H1 (cell line): ENCODE data around the gene SBF2. TPM values are rescaled to one million over a fixed set of nuclear protein-coding genes. Genes with fewer than 3 reads are reported as not detected.

ENCODE experiments used
- CTCF ChIA-PET: fragments of 300-600 bp; sonication (Branson Sonifier 250); formaldehyde crosslinking; loops from one replicate; lab custom pipeline; 2021; ENCODE audit not compliant: partially characterized antibody; lab: Charles Lee
- POLR2A ChIA-PET: fragments of 300-600 bp; sonication (Branson Sonifier 250); formaldehyde crosslinking; loops from one replicate; lab custom pipeline; 2021; ENCODE audit warnings: inconsistent platforms; ENCODE audit not compliant: partially characterized antibody; lab: Charles Lee
- DNase-seq, 2 experiments: peaks; one replicate each; pipeline versions ENCODE4 v3.0.0 to v3.0.0-alpha.2; 2010 to 2022; ENCODE audit warnings: low spot score in 2 of 2, low read depth in 1 of 2, mixed read lengths in 1 of 2
- FAIRE-seq: peaks from 2 replicates; lab custom pipeline; 2011; peaks lifted over from hg19 to GRCh38; lab: Jason Lieb, UNC
- H2AFZ ChIP-seq: 2 replicates; pipeline ENCODE4 v1.8.1; 2012; ENCODE audit warnings: low read length, inconsistent platforms
- H2AK5ac ChIP-seq: 2 replicates; pipeline ENCODE4 v1.6.1; 2013; ENCODE audit warnings: low read depth, low read length
- H2BK120ac ChIP-seq: replicated peaks from 2 replicates; pipeline ENCODE3; 2013; ENCODE audit warnings: low read depth, low read length, inconsistent platforms
- H2BK12ac ChIP-seq: 2 replicates; pipeline ENCODE4 v1.6.1; 2013; ENCODE audit warnings: low read depth, low read length
- H2BK15ac ChIP-seq: 2 replicates; pipeline ENCODE4 v1.6.1; 2013; ENCODE audit warnings: low read length
- H2BK20ac ChIP-seq: 2 replicates; pipeline ENCODE4 v1.6.1; 2013; ENCODE audit warnings: low read length
- H2BK5ac ChIP-seq: 2 replicates; pipeline ENCODE4 v1.6.1; 2013; ENCODE audit warnings: low read depth, low read length
- H3K14ac ChIP-seq: 2 replicates; pipeline ENCODE4 v1.6.1; 2013; ENCODE audit warnings: inconsistent platforms; ENCODE audit not compliant: insufficient read length
- H3K18ac ChIP-seq: 2 replicates; pipeline ENCODE4 v1.6.1; 2013; ENCODE audit warnings: low read length; ENCODE audit errors: extremely low read depth
- H3K23ac ChIP-seq: 2 replicates; pipeline ENCODE4 v1.6.1; 2013; ENCODE audit warnings: inconsistent platforms; ENCODE audit not compliant: insufficient read length
- H3K23me2 ChIP-seq: 2 replicates; pipeline ENCODE4 v1.6.1; 2013; ENCODE audit warnings: low read depth, low read length
- H3K27ac ChIP-seq: 2 replicates; pipeline ENCODE4 v1.6.1; 2011; ENCODE audit warnings: low read depth, low read length, inconsistent platforms
- H3K27me3 ChIP-seq, 4 experiments: replicated peaks in 1 of 4; 1 replicate in 1 of 4; 2 replicates in 3 of 4; pipeline versions ENCODE4 v1.6.1 to v1.8.1; 2011 to 2013; ENCODE audit warnings: low read length in 3 of 4, mild to moderate bottlenecking in 3 of 4, inconsistent platforms in 2 of 4, mixed read lengths in 2 of 4, moderate library complexity in 1 of 4; ENCODE audit not compliant: control insufficient read depth in 3 of 4, insufficient read depth in 3 of 4; ENCODE audit errors: extremely low read depth in 1 of 4
- H3K36me3 ChIP-seq, 4 experiments: 2 replicates each; pipeline versions ENCODE4 v1.6.1 to v1.8.1; 2011 to 2013; ENCODE audit warnings: mild to moderate bottlenecking in 4 of 4, low read length in 3 of 4, moderate library complexity in 2 of 4, control low read depth in 1 of 4, inconsistent platforms in 1 of 4; ENCODE audit not compliant: insufficient read depth in 4 of 4, control insufficient read depth in 2 of 4
- H3K4ac ChIP-seq: replicated peaks from 2 replicates; pipeline ENCODE3; 2013; ENCODE audit warnings: low read length, low read depth, mixed read lengths, inconsistent platforms; ENCODE audit not compliant: insufficient read length
- H3K4me1 ChIP-seq, 4 experiments: replicated peaks in 1 of 4; 1 replicate in 1 of 4; 2 replicates in 3 of 4; pipeline versions ENCODE4 v1.6.1 to v1.8.1; 2011 to 2013; ENCODE audit warnings: low read length in 3 of 4, inconsistent platforms in 2 of 4, mixed read lengths in 1 of 4; ENCODE audit not compliant: insufficient read depth in 4 of 4, control insufficient read depth in 3 of 4
- H3K4me2 ChIP-seq, 2 experiments: 2 replicates each; pipeline versions ENCODE4 v1.6.1 to v1.8.1; 2011 to 2013; ENCODE audit warnings: low read depth in 2 of 2, low read length in 2 of 2, control low read depth in 1 of 2, inconsistent platforms in 1 of 2, mild to moderate bottlenecking in 1 of 2; ENCODE audit not compliant: insufficient read depth in 1 of 2
- H3K4me3 ChIP-seq, 4 experiments: fragments of 200-600, 300-600 bp in 1 of 4; sonication (generic), shearing (Covaris generic), sonication (Bioruptor Twin) in 1 of 4; 2 replicates each; pipeline versions ENCODE4 v1.5.1 to v1.8.1; 2011 to 2016; ENCODE audit warnings: low read length in 4 of 4, low read depth in 3 of 4, control low read depth in 2 of 4, inconsistent platforms in 2 of 4, mild to moderate bottlenecking in 2 of 4, mixed read lengths in 1 of 4, moderate library complexity in 1 of 4; ENCODE audit not compliant: insufficient read depth in 2 of 4; ENCODE audit errors: extremely low read depth in 1 of 4
- H3K56ac ChIP-seq: replicated peaks from 2 replicates; pipeline ENCODE3; 2013; ENCODE audit warnings: low read depth, mild to moderate bottlenecking, mixed read lengths, low read length, inconsistent platforms; ENCODE audit not compliant: insufficient read length
- H3K79me1 ChIP-seq: 2 replicates; pipeline ENCODE4 v1.6.1; 2013; ENCODE audit warnings: low read depth, low read length, control low read depth
- H3K79me2 ChIP-seq, 2 experiments: 2 replicates each; pipeline versions ENCODE4 v1.6.1 to v1.8.1; 2012 to 2013; ENCODE audit warnings: low read length in 2 of 2, mild to moderate bottlenecking in 2 of 2, inconsistent platforms in 1 of 2; ENCODE audit not compliant: insufficient read depth in 2 of 2, control insufficient read depth in 1 of 2
- H3K9ac ChIP-seq, 4 experiments: replicated peaks in 1 of 4; 1 replicate in 1 of 4; 2 replicates in 3 of 4; pipeline versions ENCODE4 v1.6.1 to v1.8.1; 2011 to 2013; ENCODE audit warnings: low read depth in 3 of 4, low read length in 3 of 4, control low read depth in 2 of 4, mild to moderate bottlenecking in 2 of 4, moderate library complexity in 2 of 4, inconsistent platforms in 1 of 4; ENCODE audit errors: extremely low read depth in 1 of 4
- H3K9me3 ChIP-seq, 2 experiments: 2 replicates each; pipeline versions ENCODE4 v1.6.1 to v1.8.1; 2012 to 2013; ENCODE audit warnings: mild to moderate bottlenecking in 2 of 2, moderate library complexity in 2 of 2, control low read depth in 1 of 2, inconsistent platforms in 1 of 2, low read depth in 1 of 2, low read length in 1 of 2, mixed read lengths in 1 of 2; ENCODE audit not compliant: insufficient read depth in 2 of 2
- H4K20me1 ChIP-seq, 2 experiments: replicated peaks in 1 of 2; 2 replicates each; pipeline versions ENCODE3 to v1.8.1; 2011 to 2013; ENCODE audit warnings: inconsistent platforms in 2 of 2, low read length in 2 of 2, mild to moderate bottlenecking in 1 of 2; ENCODE audit not compliant: insufficient read depth in 2 of 2, control insufficient read depth in 1 of 2
- H4K5ac ChIP-seq: 2 replicates; pipeline ENCODE4 v1.6.1; 2013; ENCODE audit warnings: low read length, low read depth, mixed read lengths, inconsistent platforms; ENCODE audit not compliant: insufficient read length
- H4K8ac ChIP-seq: 2 replicates; pipeline ENCODE4 v1.8.0; 2013; ENCODE audit warnings: mild to moderate bottlenecking, moderate library complexity, low read length, inconsistent platforms; ENCODE audit not compliant: insufficient read depth; ENCODE audit errors: extremely low read depth
- H4K91ac ChIP-seq: replicated peaks from 2 replicates; pipeline ENCODE3; 2013; ENCODE audit warnings: low read length, mixed read lengths, inconsistent platforms; ENCODE audit not compliant: insufficient read length
- BCL11A ChIP-seq, 2 experiments: IDR thresholded peaks; one replicate each; pipeline ENCODE4 v1.6.1; 2011; ENCODE audit warnings: low read depth in 2 of 2, low read length in 2 of 2, mild to moderate bottlenecking in 2 of 2
- CBX5 ChIP-seq: fragments of 300-800, 300-1000 bp; sonication (generic); IDR thresholded peaks from 2 replicates; pipeline ENCODE4 v1.7.1; 2016; ENCODE audit warnings: antibody characterized with exemption, low read length, low read depth
- CREB1 ChIP-seq: IDR thresholded peaks from 2 replicates; pipeline ENCODE4 v1.6.1; 2012; ENCODE audit warnings: inconsistent platforms
- HDAC6 ChIP-seq: IDR thresholded peaks from one replicate; pipeline ENCODE4 v1.7.1; 2012; ENCODE audit warnings: low read depth, mild to moderate bottlenecking, inconsistent platforms, low read length, moderate library complexity
- JUN ChIP-seq: IDR thresholded peaks from 2 replicates; pipeline ENCODE4 v1.6.1; 2011; ENCODE audit warnings: low read depth, mild to moderate bottlenecking, improper control_type of control experiment, low read length
- KDM1A ChIP-seq: fragments of 200-600, 300-600 bp; sonication (generic); IDR thresholded peaks from 2 replicates; pipeline ENCODE4 v1.7.1; 2016; ENCODE audit warnings: mild to moderate bottlenecking, low read length, borderline replicate concordance
- KDM5A ChIP-seq: fragments of 200-600 bp; IDR thresholded peaks from 2 replicates; pipeline ENCODE4 v1.7.1; 2012; ENCODE audit warnings: mild to moderate bottlenecking, low read length, inconsistent platforms, mixed read lengths
- NANOG ChIP-seq: IDR thresholded peaks from 2 replicates; pipeline ENCODE4 v1.6.1; 2011; ENCODE audit warnings: low read length, low read depth, mild to moderate bottlenecking, inconsistent platforms; ENCODE audit not compliant: insufficient read depth, poor library complexity, severe bottlenecking
- POU5F1 ChIP-seq: IDR thresholded peaks from 2 replicates; pipeline ENCODE4 v1.6.1; 2011; ENCODE audit warnings: low read depth, mild to moderate bottlenecking, low read length, moderate library complexity
- RAD21 ChIP-seq, 2 experiments: IDR thresholded peaks in 1 of 2; conservative IDR thresholded peaks in 1 of 2; 2 replicates each; pipeline ENCODE4 v1.6.1; 2011; ENCODE audit warnings: low read depth in 2 of 2, low read length in 2 of 2, improper control_type of control experiment in 1 of 2, inconsistent platforms in 1 of 2, mild to moderate bottlenecking in 1 of 2, moderate library complexity in 1 of 2
- RBBP5 ChIP-seq: IDR thresholded peaks from 2 replicates; pipeline ENCODE4 v1.7.1; 2012; ENCODE audit warnings: low read depth, mild to moderate bottlenecking, inconsistent platforms, low read length, moderate library complexity, borderline replicate concordance
- RNF2 ChIP-seq: fragments of 200-900, 300-1000 bp; sonication (generic); IDR thresholded peaks from 2 replicates; pipeline ENCODE4 v1.7.1; 2016; ENCODE audit warnings: borderline replicate concordance, low read depth, mild to moderate bottlenecking, antibody characterized with exemption, low read length; ENCODE audit not compliant: poor library complexity, severe bottlenecking; ENCODE audit errors: missing control alignments
- SUZ12 ChIP-seq: fragments of 200-600 bp; sonication (generic); IDR thresholded peaks from 2 replicates; pipeline ENCODE4 v1.6.1; 2012; ENCODE audit warnings: mild to moderate bottlenecking, inconsistent platforms, low read length, moderate library complexity, mixed read lengths
- ZNF274 ChIP-seq: IDR thresholded peaks from 2 replicates; pipeline ENCODE4 v1.7.0; 2012; ENCODE audit warnings: low read length, borderline replicate concordance; ENCODE audit errors: extremely low read depth
- WGBS, 2 experiments: shearing (Covaris generic) in 1 of 2; methylation state at CpG; one replicate each; pipeline versions ENCODE4 v1.1.6 to v1.1.7; 2013 to 2015; ENCODE audit warnings: low lambda C conversion rate in 2 of 2, mixed read lengths in 2 of 2, inconsistent platforms in 1 of 2, low coverage in 1 of 2, missing lambda C conversion rate in 1 of 2; ENCODE audit not compliant: insufficient replicate concordance in 2 of 2, insufficient coverage in 1 of 2, insufficient read length in 1 of 2; ENCODE audit errors: extremely low coverage in 1 of 2, missing lambda C conversion rate in 1 of 2; 5-methylcytosine and 5-hydroxymethylcytosine counted together
- polyA plus RNA-seq, 7 experiments: library from polyadenylated mRNA; depleted of rRNA in 3 of 7; stranded (reverse) in 5 of 7; unstranded in 2 of 7; fragments of >200 nt in 5 of 7; fragments of 200-250 nt in 2 of 7; gene quantifications; 1 replicate in 5 of 7; 2 replicates in 1 of 7; 4 replicates in 1 of 7; pipeline versions ENCODE4 v1.2.1 to v1.2.3, GENCODE V29; 2011 to 2013; ENCODE audit warnings: missing spikeins in 2 of 7, mixed read lengths in 2 of 7
- total RNA-seq: library from RNA; stranded (reverse); fragmentation: NEBNext Ultra II Directional; extraction: Animal tissue kit (Norgen Biotek cat#: 25700); gene quantifications from 2 replicates; pipeline ENCODE4 v1.2.1, GENCODE V29; 2021

Gene SBF2
- total and polyA plus RNA-seq, 2 of the 8 experiments (the other 6 are each of a cell fraction or from before 2014, with no cell fraction given): 36.7 to 50.5 TPM

DNA sequence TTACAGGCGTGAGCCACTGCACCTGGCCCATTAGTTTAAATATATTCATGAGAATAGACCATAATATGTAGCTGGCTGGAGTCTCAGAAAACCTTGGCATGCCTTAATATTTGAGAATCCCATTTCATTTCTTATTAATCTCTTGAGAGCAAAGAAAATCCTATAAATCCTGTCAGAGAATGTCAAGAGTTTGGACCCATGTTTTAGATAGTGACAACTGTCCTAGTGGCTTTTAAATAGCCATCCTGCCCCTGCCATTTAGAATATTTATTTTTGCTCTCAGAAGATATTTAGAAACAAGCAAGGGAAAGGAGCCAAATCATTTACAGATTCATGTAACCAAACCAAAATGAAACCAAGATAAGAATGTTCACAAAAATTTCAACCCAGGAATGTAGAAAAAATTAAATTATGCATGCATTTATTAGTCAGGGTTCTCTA lies 522.9 kb downstream of the SBF2 start:
- no peak overlapping the region for H3K4me2 ChIP-seq
- H3K79me1 ChIP-seq: no peaks in the 10 kb centered on the region
- H3K9me3 ChIP-seq: no peaks in the 10 kb centered on the region
- H2BK12ac ChIP-seq: no peak overlapping the region
- H2BK120ac ChIP-seq: no peak overlapping the region
- 100% methylated on average over 1 of the region's 1 CpG; no CpG with 5 or more reads in 1 of the 2 experiments for WGBS, 2 experiments
- no peak overlapping the region for H3K18ac ChIP-seq
- H4K91ac ChIP-seq: no peak overlapping the region
- ChIA-PET CTCF (interaction anchor here (1.4 kb wide), 1 partner anchor 12 kb away, joined by 3 read pairs; no protein-coding TSS in a partner anchor), POLR2A (no interaction called here)
- H3K23ac ChIP-seq: no peak overlapping the region
- no peak overlapping the region for H4K8ac ChIP-seq
- H3K4me3 ChIP-seq: no peak overlapping the region
- no peaks in the 10 kb centered on the region for H3K27me3 ChIP-seq
- H2BK15ac ChIP-seq: no peak overlapping the region
- no peak overlapping the region for H3K4ac ChIP-seq
- H3K36me3 ChIP-seq: no peaks in the 10 kb centered on the region
- peaks cover 0 to 6% (median under 1%) of the 10 kb centered on the region in 4 experiments; a peak in 3 of 7 replicates for H3K4me1 ChIP-seq
- H2BK20ac ChIP-seq: no peak overlapping the region
- no peak overlapping the region for H3K27ac ChIP-seq
- H3K23me2 ChIP-seq: no peaks in the 10 kb centered on the region
- H3K79me2 ChIP-seq: no peaks in the 10 kb centered on the region
- H4K5ac ChIP-seq: no peak overlapping the region
- DNase-seq (no peak), FAIRE-seq (no peak)
- no peak overlapping the region for H2AFZ ChIP-seq
- no peak overlapping the region for H2AK5ac ChIP-seq
- no peaks in the 10 kb centered on the region for H4K20me1 ChIP-seq
- no peak overlapping the region for H2BK5ac ChIP-seq
- H3K9ac ChIP-seq: no peak overlapping the region
- no peak overlapping the region for H3K14ac ChIP-seq
- no peak overlapping the region for H3K56ac ChIP-seq
- TF ChIP-seq HDAC6 (no peak), RAD21 (IDR thresholded peaks at IDR 0.05 in 1 of 2, conservative IDR thresholded peaks at IDR 0.05 in 1 of 2; ENCODE audit: low read depth in 2 of 2, low read length in 2 of 2) (no peak), ZNF274 (no peak), RBBP5 (no peak), CBX5 (no peak), RNF2 (no peak), JUN (no peak), KDM5A (no peak), SUZ12 (no peak), NANOG (no peak), BCL11A (IDR thresholded peaks at IDR 0.05; ENCODE audit: low read depth in 2 of 2, low read length in 2 of 2) (no peak), CREB1 (no peak), KDM1A (no peak), POU5F1 (no peak)
